Activated CD8-positive, alpha-beta memory T cell treated with anti-CD3 and anti-CD28 coated beads, Interleukin-2, amount 10 ng/mL, durations not matched to agents 7 days and 5 days (primary cell): Measurements from ENCODE around the gene PLXDC1. TPM values are rescaled to one million over a fixed set of nuclear protein-coding genes. Genes with fewer than 3 reads are reported as not detected.
"Not testable (repeated sequence)": the region's sequence is repeated elsewhere in the genome, so short reads cannot be mapped to it uniquely, and the experiment has no call there.

ENCODE experiments used
- ATAC-seq: fragments of 150-1000 bp; cut with Tn5 transposase; one replicate; pipeline ENCODE4 v1.10.0; 2021; ENCODE audit warnings: moderate library complexity
- CTCF ChIA-PET: fragments of 350-600 bp; sonication (Branson Sonifier 250); formaldehyde crosslinking; loops from one replicate; lab custom pipeline; 2021; ENCODE audit warnings: antibody characterized with exemption; lab: Charles Lee
- DNase-seq: peaks from one replicate; pipeline ENCODE4 v3.0.0-alpha.2; 2020
- H3K27ac Mint-ChIP-seq: one replicate; pipeline ENCODE4 v1.8.0; 2021; ENCODE audit warnings: mild to moderate bottlenecking, mixed read lengths
- H3K27me3 Mint-ChIP-seq: one replicate; pipeline ENCODE4 v1.8.0; 2021; ENCODE audit warnings: mixed read lengths
- H3K36me3 Mint-ChIP-seq: one replicate; pipeline ENCODE4 v1.8.0; 2021; ENCODE audit warnings: mild to moderate bottlenecking, mixed read lengths
- H3K4me1 Mint-ChIP-seq: one replicate; pipeline ENCODE4 v1.8.0; 2021; ENCODE audit warnings: mixed read lengths
- H3K4me3 Mint-ChIP-seq: one replicate; pipeline ENCODE4 v1.8.0; 2021; ENCODE audit warnings: mild to moderate bottlenecking, moderate library complexity, mixed read lengths
- H3K9me3 Mint-ChIP-seq: one replicate; pipeline ENCODE4 v1.8.0; 2022; ENCODE audit warnings: low read depth, mixed read lengths
- total RNA-seq, 2 experiments: library from RNA; stranded (reverse); gene quantifications; one replicate each; pipeline ENCODE4 v1.2.3, GENCODE V29; 2021

The PLXDC1 gene
- total RNA-seq, 2 experiments from 2014 or later = 1.2 to 9.0 TPM

- H3K27ac Mint-ChIP-seq, H3K4me1 Mint-ChIP-seq, H3K9me3 Mint-ChIP-seq, H3K36me3 Mint-ChIP-seq, ATAC-seq, DNase-seq, H3K4me3 Mint-ChIP-seq, H3K27me3 Mint-ChIP-seq, CTCF ChIA-PET: not testable (repeated sequence)
Measured at GRCh38 chr17:39129544-39129943, 21.9 kb downstream of the PLXDC1 start.

GRCh38 chr17:39126436-39126835 lies 25.0 kb downstream of the PLXDC1 start:
- Mint-ChIP-seq H3K27me3 (no peaks in the 10 kb centered on the region), H3K27ac (no peak overlapping the region), H3K9me3 (no peaks in the 10 kb centered on the region), H3K36me3 (no peaks in the 10 kb centered on the region), H3K4me3 (no peak overlapping the region), H3K4me1 (no peaks in the 10 kb centered on the region)
- no peak for DNase-seq
- CTCF ChIA-PET = no interaction called here
- no peak for ATAC-seq

DNA sequence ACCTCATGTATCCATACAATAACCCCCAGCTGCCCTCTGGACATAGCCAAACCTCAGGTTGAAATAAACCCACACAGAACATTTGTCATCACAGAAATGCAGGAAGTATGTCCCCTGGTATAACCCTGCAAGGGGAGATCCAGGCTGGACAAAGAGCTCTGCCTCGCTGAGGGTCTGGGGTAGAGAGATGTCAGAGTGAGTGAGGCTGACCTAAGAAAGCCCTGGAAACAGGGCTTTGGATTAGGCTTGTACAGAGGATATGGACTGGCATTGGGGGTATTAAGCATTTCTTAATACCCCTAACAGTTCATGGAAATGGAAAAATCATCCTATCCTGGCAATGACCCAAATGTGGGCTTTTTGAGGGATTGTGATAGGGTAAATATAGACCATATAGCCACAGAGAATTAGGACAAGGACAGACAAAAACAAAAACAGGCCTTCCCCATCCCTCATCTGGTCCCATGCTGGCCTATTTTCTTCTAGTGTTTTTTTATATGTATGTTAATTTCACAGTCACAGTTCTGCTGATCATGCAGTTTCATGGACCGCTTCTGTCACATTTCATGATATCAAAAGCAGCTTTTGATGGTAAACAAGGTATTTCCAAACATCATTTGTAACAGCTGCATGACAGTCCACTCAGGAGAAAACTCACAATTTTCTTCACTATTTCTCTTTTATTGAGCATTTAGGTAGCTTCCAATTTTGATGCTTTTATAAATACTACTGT lies 26.1 kb downstream of the PLXDC1 start:
- CTCF ChIA-PET = interaction anchor here (0.9 to 1.5 kb wide), 2 partner anchors 9 to 28 kb away, joined by 3 read pairs; no protein-coding TSS in a partner anchor
- H3K4me1 Mint-ChIP-seq = no peaks in the 10 kb centered on the region
- no peak overlapping the region for H3K4me3 Mint-ChIP-seq
- no peak for ATAC-seq
- DNase-seq = no peak
- H3K9me3 Mint-ChIP-seq = no peaks in the 10 kb centered on the region
- no peak overlapping the region for H3K27ac Mint-ChIP-seq
- no peaks in the 10 kb centered on the region for H3K36me3 Mint-ChIP-seq
- no peaks in the 10 kb centered on the region for H3K27me3 Mint-ChIP-seq

GRCh38 chr17:39123627-39124026 lies 27.8 kb downstream of the PLXDC1 start:
- CTCF ChIA-PET = interaction anchor here (1.3 to 2.2 kb wide), 3 partner anchors 28 to 31 kb away, joined by 3 to 9 read pairs (median 6); partner anchors contain the start of gene PLXDC1
- H3K4me3 Mint-ChIP-seq = no peak overlapping the region
- H3K36me3 Mint-ChIP-seq = no peaks in the 10 kb centered on the region
- no peak for DNase-seq
- no peaks in the 10 kb centered on the region for H3K4me1 Mint-ChIP-seq
- no peaks in the 10 kb centered on the region for H3K27me3 Mint-ChIP-seq
- no peaks in the 10 kb centered on the region for H3K9me3 Mint-ChIP-seq
- ATAC-seq = no peak
- H3K27ac Mint-ChIP-seq = no peak overlapping the region

- Mint-ChIP-seq H3K4me3 (no peak overlapping the region), H3K36me3 (no peaks in the 10 kb centered on the region), H3K4me1 (no peaks in the 10 kb centered on the region), H3K9me3 (no peaks in the 10 kb centered on the region), H3K27ac (no peak overlapping the region), H3K27me3 (no peaks in the 10 kb centered on the region)
- no peak for DNase-seq
- no peak for ATAC-seq
- CTCF ChIA-PET = interaction anchor here (0.7 to 2.2 kb wide), 4 partner anchors 28 to 140 kb away, joined by 3 to 9 read pairs (median 5); partner anchors contain the start of gene PLXDC1
Measured at GRCh38 chr17:39122991-39123390, 28.4 kb downstream of the PLXDC1 start.

- not testable (repeated sequence) for DNase-seq, H3K27me3 Mint-ChIP-seq, ATAC-seq, H3K9me3 Mint-ChIP-seq, H3K27ac Mint-ChIP-seq, H3K4me3 Mint-ChIP-seq, H3K36me3 Mint-ChIP-seq, H3K4me1 Mint-ChIP-seq
- CTCF ChIA-PET = interaction anchor here (1.0 to 2.2 kb wide), 3 partner anchors 30 to 139 kb away, joined by 4 to 9 read pairs (median 6); partner anchors contain the start of gene PLXDC1
Measured at GRCh38 chr17:39121919-39122318, 29.5 kb downstream of the PLXDC1 start.

- Mint-ChIP-seq H3K9me3 (no peaks in the 10 kb centered on the region), H3K4me3 (no peak overlapping the region), H3K36me3 (no peaks in the 10 kb centered on the region), H3K27me3 (no peaks in the 10 kb centered on the region), H3K27ac (no peak overlapping the region), H3K4me1 (no peaks in the 10 kb centered on the region)
- CTCF ChIA-PET = interaction anchor here (1.9 kb wide), 1 partner anchor 56 kb away, joined by 7 read pairs; no protein-coding TSS in a partner anchor
- DNase-seq (no peak), ATAC-seq (no peak)
Measured at GRCh38 chr17:39118674-39119419, 32.6 kb downstream of the PLXDC1 start.

DNA sequence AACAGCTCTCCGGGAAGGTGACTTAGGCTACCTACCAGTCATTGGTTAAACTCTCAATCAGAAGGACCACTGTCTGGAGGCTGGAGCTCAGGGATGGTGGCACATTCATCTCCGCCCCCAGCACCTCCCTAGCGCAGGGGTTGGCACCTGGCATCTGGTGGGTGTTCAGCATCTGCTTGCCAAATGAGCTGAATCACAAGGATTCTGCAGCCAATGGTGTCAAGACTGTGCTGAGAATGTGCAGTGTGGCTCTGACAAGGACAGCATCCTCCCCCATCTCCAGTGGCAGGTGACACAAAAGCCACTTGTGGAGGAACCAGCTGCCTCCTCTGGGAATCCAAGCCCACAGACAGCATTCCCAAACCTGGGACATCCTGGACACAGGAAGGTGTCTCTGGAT lies 35.2 kb downstream of the PLXDC1 start:
- CTCF ChIA-PET = interaction anchor here (0.7 to 1.5 kb wide), 4 partner anchors 9 to 133 kb away, joined by 3 to 4 read pairs (median 3); no protein-coding TSS in a partner anchor
- no peaks in the 10 kb centered on the region for H3K4me1 Mint-ChIP-seq
- DNase-seq (no peak), ATAC-seq (no peak)
- H3K36me3 Mint-ChIP-seq = no peaks in the 10 kb centered on the region
- H3K9me3 Mint-ChIP-seq = no peaks in the 10 kb centered on the region
- no peak overlapping the region for H3K27ac Mint-ChIP-seq
- no peaks in the 10 kb centered on the region for H3K27me3 Mint-ChIP-seq
- no peak overlapping the region for H3K4me3 Mint-ChIP-seq

- Mint-ChIP-seq H3K9me3 (no peaks in the 10 kb centered on the region), H3K27ac (no peak overlapping the region), H3K36me3 (no peaks in the 10 kb centered on the region), H3K4me1 (no peaks in the 10 kb centered on the region), H3K27me3 (no peaks in the 10 kb centered on the region), H3K4me3 (no peak overlapping the region)
- DNase-seq (no peak), ATAC-seq (no peak)
- CTCF ChIA-PET = interaction anchor here (0.6 to 1.4 kb wide), 2 partner anchors 132 to 133 kb away, joined by 4 read pairs; no protein-coding TSS in a partner anchor
Measured at GRCh38 chr17:39115135-39115534, 36.3 kb downstream of the PLXDC1 start.

GRCh38 chr17:39114723-39115122 lies 36.7 kb downstream of the PLXDC1 start:
- H3K4me1 Mint-ChIP-seq = no peaks in the 10 kb centered on the region
- no peaks in the 10 kb centered on the region for H3K27me3 Mint-ChIP-seq
- DNase-seq (no peak), ATAC-seq (no peak)
- H3K4me3 Mint-ChIP-seq = no peak overlapping the region
- H3K9me3 Mint-ChIP-seq = no peaks in the 10 kb centered on the region
- H3K27ac Mint-ChIP-seq = no peak overlapping the region
- CTCF ChIA-PET = interaction anchor here (0.6 kb wide), 1 partner anchor 132 kb away, joined by 4 read pairs; no protein-coding TSS in a partner anchor
- H3K36me3 Mint-ChIP-seq = no peaks in the 10 kb centered on the region

- H3K36me3 Mint-ChIP-seq = no peaks in the 10 kb centered on the region
- H3K4me3 Mint-ChIP-seq = no peak overlapping the region
- CTCF ChIA-PET = no interaction called here
- H3K4me1 Mint-ChIP-seq = no peaks in the 10 kb centered on the region
- no peaks in the 10 kb centered on the region for H3K9me3 Mint-ChIP-seq
- no peaks in the 10 kb centered on the region for H3K27me3 Mint-ChIP-seq
- no peak for DNase-seq
- no peak overlapping the region for H3K27ac Mint-ChIP-seq
- no peak for ATAC-seq
Measured at GRCh38 chr17:39113871-39114270, 37.6 kb downstream of the PLXDC1 start.

DNA sequence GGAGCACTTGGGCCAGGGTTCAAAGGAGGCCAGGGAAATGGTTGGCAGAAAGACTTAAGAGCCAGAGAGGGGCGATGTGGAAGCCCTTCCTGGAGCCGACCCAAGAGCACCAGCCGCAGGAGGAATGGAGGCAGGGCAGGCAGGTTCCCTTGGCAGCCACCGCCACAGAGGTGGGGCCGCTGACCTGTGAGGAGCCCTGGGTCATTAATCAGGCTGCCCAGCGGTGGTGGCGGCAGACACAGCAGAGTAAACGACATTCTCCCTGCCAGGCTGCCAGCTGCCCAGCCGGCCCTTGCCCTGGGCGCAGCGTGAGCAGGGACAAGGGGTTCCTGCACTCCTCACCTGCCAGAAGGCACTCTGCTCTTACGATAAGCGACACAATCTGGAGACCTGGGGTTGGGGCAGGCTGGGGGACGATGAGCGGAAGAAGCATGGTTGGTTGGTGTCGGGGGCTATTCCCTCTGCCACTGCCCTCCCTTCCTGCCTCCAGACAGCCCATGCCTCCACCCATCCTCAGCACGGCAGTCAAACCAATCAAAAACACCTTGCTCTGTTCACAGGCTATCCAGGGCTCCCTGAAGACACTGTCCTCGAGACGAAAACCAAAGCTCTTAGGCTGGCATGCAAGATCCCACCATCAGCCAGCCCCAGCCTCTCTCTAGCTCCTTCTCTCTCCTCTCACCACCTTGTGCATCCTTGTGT lies 40.9 kb downstream of the PLXDC1 start:
- no peaks in the 10 kb centered on the region for H3K36me3 Mint-ChIP-seq
- H3K4me3 Mint-ChIP-seq = no peak overlapping the region
- H3K9me3 Mint-ChIP-seq = no peaks in the 10 kb centered on the region
- CTCF ChIA-PET = interaction anchor here (0.6 to 1.5 kb wide), 3 partner anchors 54 to 134 kb away, joined by 3 to 4 read pairs (median 4); no protein-coding TSS in a partner anchor
- H3K4me1 Mint-ChIP-seq = no peaks in the 10 kb centered on the region
- DNase-seq (no peak), ATAC-seq (no peak)
- no peaks in the 10 kb centered on the region for H3K27me3 Mint-ChIP-seq
- H3K27ac Mint-ChIP-seq = no peak overlapping the region
